HG03103 (cell line): ENCODE data around the gene KRT32.
"Not testable (repeated sequence)": the region's sequence is repeated elsewhere in the genome, so short reads cannot be mapped to it uniquely, and the experiment has no call there.

ENCODE experiments used
- ATAC-seq: cut with Tn5 transposase; IDR thresholded peaks from one replicate; pipeline ENCODE4 v1.9.1; 2021; ENCODE audit warnings: low read depth; ENCODE audit not compliant: unreplicated experiment

Gene KRT32

DNA sequence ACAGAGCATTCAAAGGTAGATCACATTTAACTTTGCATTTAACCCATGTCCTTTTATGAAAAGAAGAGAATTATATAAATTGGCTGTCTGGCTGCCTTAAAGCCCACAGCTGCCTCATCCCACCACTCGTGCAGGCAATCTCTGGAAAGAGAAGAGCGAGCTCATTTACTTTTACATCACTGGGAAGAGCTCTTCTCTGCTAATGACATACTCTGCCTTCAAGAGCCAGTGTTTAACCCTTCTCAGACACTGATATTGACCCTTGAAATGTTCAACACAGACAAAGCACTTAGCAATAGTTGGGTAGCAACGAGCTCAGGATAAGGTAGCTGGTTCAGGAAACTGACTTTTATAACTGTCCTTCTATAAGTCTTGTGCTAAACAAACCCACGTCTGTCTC lies 33.2 kb downstream of the KRT32 start:
- ATAC-seq = no peak

- no peak for ATAC-seq
Observed at GRCh38 chr17:41433586-41433985, 33.6 kb downstream of the KRT32 start.

- ATAC-seq = not testable (repeated sequence)
Observed at GRCh38 chr17:41430376-41430775, 36.8 kb downstream of the KRT32 start.

GRCh38 chr17:41429667-41430066 lies 37.5 kb downstream of the KRT32 start:
- no peak for ATAC-seq

DNA sequence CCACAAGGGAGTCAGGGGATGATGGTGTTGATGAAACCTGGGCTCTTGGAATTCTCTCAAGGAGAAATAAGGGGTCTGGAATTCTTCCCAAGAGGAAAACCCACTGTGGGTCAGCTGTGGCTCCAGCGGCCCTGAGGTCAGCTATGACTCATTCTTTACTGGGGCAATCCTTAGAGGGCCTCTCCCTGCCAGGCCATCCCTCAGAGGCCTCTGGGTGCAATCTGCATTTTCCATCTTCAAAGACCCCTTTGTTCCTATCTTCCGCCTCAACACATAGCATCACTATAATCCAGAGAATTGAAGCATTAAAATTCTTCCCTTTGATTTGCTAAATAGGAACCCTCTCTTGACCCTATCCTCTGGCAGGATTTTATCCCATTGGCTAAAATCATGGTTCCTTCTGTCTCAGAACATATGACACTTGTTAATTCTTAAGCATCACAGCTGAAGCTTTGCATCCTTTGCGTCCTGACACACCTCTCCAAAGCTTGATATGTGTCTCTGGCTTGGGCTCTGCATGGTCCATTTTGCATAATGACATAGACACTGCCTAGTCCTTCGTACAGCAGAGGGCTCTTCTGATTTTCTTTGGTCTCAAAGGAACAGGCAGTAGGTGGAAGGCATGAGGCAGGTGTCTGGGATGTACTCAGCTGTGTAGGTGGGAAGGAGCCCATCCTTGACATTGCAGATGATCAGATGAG lies 38.4 kb downstream of the KRT32 start:
- no peak for ATAC-seq

DNA sequence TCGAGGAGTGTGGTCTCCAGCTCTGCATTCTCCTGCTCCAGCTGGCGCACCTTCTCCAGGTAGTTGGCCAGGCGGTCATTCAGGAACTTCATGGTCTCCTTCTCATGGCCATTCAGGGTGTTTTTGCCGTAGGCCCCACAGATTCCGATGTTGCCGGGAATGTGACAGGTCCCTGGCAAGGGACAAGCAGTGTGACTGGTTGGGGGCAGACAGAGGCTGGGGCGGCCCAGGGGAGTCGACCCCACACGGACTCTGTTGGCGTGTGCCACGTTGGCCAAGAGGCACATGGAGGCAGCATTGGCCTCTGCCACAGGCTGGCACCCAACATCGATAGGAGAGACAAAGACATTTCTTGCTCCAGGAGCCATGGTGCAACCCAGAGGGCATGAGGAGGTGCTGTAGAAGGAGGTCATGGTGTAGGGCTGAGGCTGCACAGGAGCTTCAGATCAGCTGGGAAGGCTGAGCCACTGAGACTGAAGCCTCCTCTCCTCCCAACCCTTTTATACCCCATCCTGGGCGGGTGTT lies 43.0 kb downstream of the KRT32 start, which contains the start of gene KRT37:
TSS of gene KRT37 (minus strand) at position 475 of the 525 bp plus-strand sequence. CDS start at position 413, 62 bp downstream.
- ATAC-seq = no peak

- not testable (repeated sequence) for ATAC-seq
Observed at GRCh38 chr17:41422586-41422985, 44.6 kb downstream of the KRT32 start.

DNA sequence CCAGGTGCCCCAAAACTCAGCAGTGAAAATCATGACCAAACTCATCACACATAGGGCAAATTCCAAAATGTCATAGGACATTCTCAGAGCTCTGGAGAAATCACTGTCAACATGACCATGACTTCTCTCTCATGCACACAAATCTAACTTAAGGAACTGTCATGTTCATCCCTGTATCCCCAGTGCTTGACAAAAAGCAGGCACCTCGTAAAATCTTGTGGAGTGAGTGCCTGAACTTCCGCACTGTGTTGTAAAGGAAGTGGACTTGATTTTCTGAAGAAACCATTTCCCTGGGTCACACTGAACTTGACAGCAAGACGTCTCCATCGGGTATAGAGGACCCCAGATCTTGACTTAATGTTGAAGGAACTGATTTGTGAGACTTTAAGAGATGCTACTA lies 45.6 kb downstream of the KRT32 start:
- no peak for ATAC-seq

GRCh38 chr17:41421116-41421515 lies 46.1 kb downstream of the KRT32 start:
- ATAC-seq = no peak

DNA sequence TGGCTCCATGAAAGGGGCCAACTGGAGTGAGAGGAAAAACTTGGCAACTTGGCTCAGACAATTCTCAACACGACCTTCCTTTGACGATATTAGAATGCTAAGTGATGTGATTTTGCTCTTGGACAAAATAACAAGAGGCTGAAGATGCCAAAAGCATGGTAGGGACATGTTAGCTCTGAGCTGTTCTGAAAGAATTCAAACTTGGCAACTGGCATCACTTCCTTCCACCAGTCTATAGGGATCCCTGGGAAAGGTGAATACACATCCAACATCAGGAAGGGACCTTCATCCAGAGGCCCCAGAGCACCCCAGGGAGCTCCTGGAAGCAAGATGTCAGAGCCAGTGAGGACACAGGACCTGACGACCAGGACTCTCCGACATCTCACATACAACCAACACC lies 47.1 kb downstream of the KRT32 start:
- ATAC-seq = no peak

DNA sequence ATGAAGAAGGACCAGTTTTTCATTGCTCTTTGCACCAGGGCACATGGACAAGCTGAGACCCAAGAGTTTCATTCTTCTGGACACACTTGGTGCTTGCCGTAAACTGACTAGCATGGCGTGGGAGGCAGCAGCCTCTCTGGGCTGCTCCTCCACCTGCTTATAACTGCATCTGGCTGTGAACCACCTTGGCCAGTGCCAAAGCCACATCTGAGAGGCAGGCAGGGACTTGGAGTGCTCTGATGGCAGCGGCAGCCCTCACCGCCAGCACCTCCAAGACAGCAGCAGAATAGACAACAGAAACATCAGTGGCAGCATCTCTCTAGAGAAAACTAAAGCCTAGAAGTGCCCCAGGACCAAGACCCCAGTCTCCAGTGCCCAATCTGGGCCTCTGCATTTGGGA lies 47.5 kb downstream of the KRT32 start:
- ATAC-seq = no peak

- no peak for ATAC-seq
Observed at GRCh38 chr17:41418116-41418860, 48.9 kb downstream of the KRT32 start.

DNA sequence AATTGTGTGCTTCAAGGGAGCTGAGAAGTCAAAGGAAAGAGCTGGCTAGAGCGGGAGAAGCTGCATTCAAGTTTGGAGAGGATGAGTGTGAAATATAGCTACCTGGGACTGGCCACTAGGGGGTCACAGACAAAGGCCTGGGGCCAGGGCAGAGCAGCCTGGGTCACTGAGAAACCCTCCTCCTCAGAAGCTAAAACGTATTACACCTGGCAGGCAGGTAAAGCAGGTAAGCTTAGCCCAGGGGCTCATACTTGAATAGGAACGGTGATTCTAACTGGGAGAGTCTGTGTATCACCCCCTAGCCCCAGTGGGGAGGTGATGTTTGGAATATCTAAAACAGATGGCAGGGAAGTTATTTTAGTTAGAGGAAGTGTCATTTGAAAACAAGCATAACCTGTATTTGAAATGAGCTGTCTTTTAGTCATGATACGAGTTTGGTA lies 49.6 kb downstream of the KRT32 start:
- ATAC-seq = no peak

DNA sequence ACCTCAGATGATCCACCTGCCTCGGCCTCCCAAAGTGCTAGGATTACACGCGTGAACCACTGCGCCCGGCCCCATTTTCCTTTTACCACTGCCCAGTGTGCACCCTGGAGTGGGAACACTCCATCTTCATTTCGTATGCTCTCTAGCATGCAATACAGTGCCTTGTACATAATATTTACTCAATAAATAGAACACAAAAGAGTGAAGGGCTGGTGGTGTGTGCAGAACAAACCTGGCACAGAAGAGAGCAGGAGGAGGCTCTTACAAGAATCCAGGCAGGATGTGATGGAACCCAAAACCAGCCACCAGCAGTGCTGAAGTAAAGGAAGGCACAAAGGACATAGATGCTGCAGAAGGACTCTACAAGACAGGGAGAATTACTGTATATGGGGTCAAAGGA lies 50.1 kb downstream of the KRT32 start:
- no peak for ATAC-seq

DNA sequence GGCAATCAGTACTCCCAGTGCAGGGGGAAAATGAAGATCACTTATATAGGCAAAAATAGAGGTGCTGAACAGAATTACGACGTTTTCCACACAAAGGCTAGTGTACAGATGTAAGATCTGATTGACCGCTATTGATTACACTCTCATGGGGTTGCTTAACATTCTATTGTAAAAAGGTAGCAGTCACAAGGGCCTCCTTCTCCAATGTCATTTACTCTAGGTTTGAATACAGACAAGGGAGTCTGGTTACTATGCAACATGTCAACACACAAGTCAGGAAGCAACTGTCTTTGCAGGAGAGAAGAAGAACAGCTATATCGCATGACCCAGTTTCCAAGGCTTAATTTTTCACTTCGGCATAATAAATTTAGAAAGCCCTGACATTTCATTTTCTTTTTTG lies 50.7 kb downstream of the KRT32 start:
- ATAC-seq = no peak

DNA sequence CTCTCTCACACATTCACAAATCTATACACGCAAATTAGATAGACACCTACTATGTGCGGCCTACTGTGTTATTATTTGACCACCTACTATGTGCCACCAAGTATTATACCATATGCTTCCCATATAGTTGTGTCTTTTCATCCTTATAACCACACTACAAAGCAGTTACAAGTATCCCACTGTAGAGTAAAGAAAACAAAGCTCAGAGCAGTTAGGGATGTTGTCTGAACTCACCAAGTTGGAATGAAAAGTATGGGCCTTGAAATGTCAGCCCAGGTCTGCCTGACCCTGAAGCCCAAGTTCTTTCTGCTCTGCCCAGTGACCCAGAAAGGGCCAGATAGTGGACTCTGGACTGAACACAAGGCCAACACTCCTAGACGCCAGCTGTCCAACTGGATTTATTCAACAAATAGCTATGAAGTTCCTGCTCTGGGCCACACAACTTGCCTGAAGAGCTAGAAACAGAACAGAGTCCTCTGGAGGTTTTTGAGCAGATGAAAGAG lies 51.3 kb downstream of the KRT32 start:
- no peak for ATAC-seq

GRCh38 chr17:41415411-41415810 lies 51.8 kb downstream of the KRT32 start:
- no peak for ATAC-seq

DNA sequence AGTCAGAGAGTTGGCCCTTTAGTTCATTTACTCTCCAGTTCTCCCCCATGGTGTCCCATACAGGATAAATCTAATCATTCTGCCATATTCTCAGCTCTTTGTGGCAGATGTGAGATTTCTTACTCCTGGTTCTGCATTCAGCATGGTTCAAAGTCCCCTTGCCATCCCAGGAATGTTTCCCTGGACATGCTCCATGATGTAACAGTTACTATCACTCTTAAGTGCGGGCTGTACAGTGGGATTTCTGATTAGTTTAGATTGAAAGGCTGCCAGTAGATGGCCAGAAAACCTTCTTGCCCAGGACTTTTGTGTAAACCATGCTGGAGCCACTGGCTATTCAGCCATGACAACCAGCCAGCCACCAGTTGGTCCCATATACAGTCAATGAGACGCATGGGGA lies 53.2 kb downstream of the KRT32 start:
- ATAC-seq = no peak

GRCh38 chr17:41413353-41413957 lies 53.7 kb downstream of the KRT32 start:
- no peak for ATAC-seq

- ATAC-seq = no peak
Observed at GRCh38 chr17:41411072-41411840, 55.9 kb downstream of the KRT32 start.
